ENCODE data around the gene GKN1.

- TF ChIP-seq CTCF (IDR thresholded peaks at IDR 0.05) (no peak), POLR2AphosphoS5 (IDR thresholded peaks at IDR 0.05) (no peak), POLR2A (IDR thresholded peaks at IDR 0.05) (no peak)
These were observed 19.2 kb downstream of the GKN1 start for GRCh38 chr2:68993660-68994059.

Data from gastroesophageal sphincter (tissue), 3 donors.